ENCODE measurements around the gene MOB4.

MOB4 gene

GRCh38 chr2:197560146-197560665 lies 44.3 kb downstream of the MOB4 start:
- TF ChIP-seq EZH2phosphoT487 (IDR thresholded peaks at IDR 0.05; ENCODE audit: borderline replicate concordance) (no peak), CTCF (conservative IDR thresholded peaks at IDR 0.05; ENCODE audit: low read length) (no peak)
- Histone ChIP-seq H3K27me3 (ENCODE audit: insufficient read depth, low read length, poor library complexity, severe bottlenecking) (no peaks in the 10 kb centered on the region), H3K79me2 (ENCODE audit: insufficient read depth, low read length) (no peaks in the 10 kb centered on the region), H2AFZ (ENCODE audit: low read length) (no peak overlapping the region), H3F3A (ENCODE audit: low read depth) (no peaks in the 10 kb centered on the region), H3K4me3 (ENCODE audit: low read length, poor library complexity, severe bottlenecking) (no peak overlapping the region), H3K9me2 (replicated peaks; ENCODE audit: low read depth, low read length) (no peaks in the 10 kb centered on the region), H3K4me2 (ENCODE audit: low read depth, low read length, poor library complexity, severe bottlenecking) (no peak overlapping the region), H3K36me3 (ENCODE audit: insufficient read depth, low read length) (peaks cover 4% of the 10 kb centered on the region; the same call in 1 of the 2 replicates), H3K9ac (ENCODE audit: low read depth, low read length, poor library complexity, severe bottlenecking) (no peak overlapping the region), H4K20me1 (ENCODE audit: insufficient read depth, low read length, poor library complexity, severe bottlenecking) (no peaks in the 10 kb centered on the region), H3K4me1 (ENCODE audit: insufficient read depth, low read length, poor library complexity, severe bottlenecking) (peaks cover 8% of the 10 kb centered on the region), H3K9me3 (ENCODE audit: insufficient read depth, low read depth, low read length) (no peaks in the 10 kb centered on the region)

- no peaks in the 10 kb centered on the region for H3F3A ChIP-seq (ENCODE audit: low read depth)
- peaks cover 5% of the 10 kb centered on the region; the same call in 1 of the 2 replicates for H3K9me3 ChIP-seq (ENCODE audit: insufficient read depth, low read depth, low read length)
- H4K20me1 ChIP-seq (ENCODE audit: insufficient read depth, low read length, poor library complexity, severe bottlenecking): no peaks in the 10 kb centered on the region
- H3K4me3 ChIP-seq (ENCODE audit: low read length, poor library complexity, severe bottlenecking): no peak overlapping the region
- no peaks in the 10 kb centered on the region for H3K9me2 ChIP-seq (replicated peaks; ENCODE audit: low read depth, low read length)
- H3K79me2 ChIP-seq (ENCODE audit: insufficient read depth, low read length): no peaks in the 10 kb centered on the region
- H2AFZ ChIP-seq (ENCODE audit: low read length): no peak overlapping the region
- H3K4me1 ChIP-seq (ENCODE audit: insufficient read depth, low read length, poor library complexity, severe bottlenecking): no peaks in the 10 kb centered on the region
- no peak overlapping the region for H3K4me2 ChIP-seq (ENCODE audit: low read depth, low read length, poor library complexity, severe bottlenecking)
- H3K27me3 ChIP-seq (ENCODE audit: insufficient read depth, low read length, poor library complexity, severe bottlenecking): no peaks in the 10 kb centered on the region
- TF ChIP-seq CTCF (conservative IDR thresholded peaks at IDR 0.05; ENCODE audit: low read length) (no peak), EZH2phosphoT487 (IDR thresholded peaks at IDR 0.05; ENCODE audit: borderline replicate concordance) (no peak)
- no peak overlapping the region for H3K9ac ChIP-seq (ENCODE audit: low read depth, low read length, poor library complexity, severe bottlenecking)
- no peaks in the 10 kb centered on the region for H3K36me3 ChIP-seq (ENCODE audit: insufficient read depth, low read length)
These were observed 55.9 kb downstream of the MOB4 start for GRCh38 chr2:197571627-197572271.

GRCh38 chr2:197573608-197574007 lies 57.7 kb downstream of the MOB4 start:
- H3K79me2 ChIP-seq (ENCODE audit: insufficient read depth, low read length): no peaks in the 10 kb centered on the region
- H3K27me3 ChIP-seq (ENCODE audit: insufficient read depth, low read length, poor library complexity, severe bottlenecking): no peaks in the 10 kb centered on the region
- peaks cover 5% of the 10 kb centered on the region; the same call in 1 of the 2 replicates for H3K9me3 ChIP-seq (ENCODE audit: insufficient read depth, low read depth, low read length)
- no peak overlapping the region for H2AFZ ChIP-seq (ENCODE audit: low read length)
- no peak overlapping the region for H3K9ac ChIP-seq (ENCODE audit: low read depth, low read length, poor library complexity, severe bottlenecking)
- no peak overlapping the region for H3K4me3 ChIP-seq (ENCODE audit: low read length, poor library complexity, severe bottlenecking)
- no peaks in the 10 kb centered on the region for H3F3A ChIP-seq (ENCODE audit: low read depth)
- H4K20me1 ChIP-seq (ENCODE audit: insufficient read depth, low read length, poor library complexity, severe bottlenecking): no peaks in the 10 kb centered on the region
- no peak overlapping the region for H3K4me2 ChIP-seq (ENCODE audit: low read depth, low read length, poor library complexity, severe bottlenecking)
- no peaks in the 10 kb centered on the region for H3K9me2 ChIP-seq (replicated peaks; ENCODE audit: low read depth, low read length)
- no peaks in the 10 kb centered on the region for H3K4me1 ChIP-seq (ENCODE audit: insufficient read depth, low read length, poor library complexity, severe bottlenecking)
- no peak for TF ChIP-seq CTCF (conservative IDR thresholded peaks at IDR 0.05; ENCODE audit: low read length)
- no peak for TF ChIP-seq EZH2phosphoT487 (IDR thresholded peaks at IDR 0.05; ENCODE audit: borderline replicate concordance)
- H3K36me3 ChIP-seq (ENCODE audit: insufficient read depth, low read length): no peaks in the 10 kb centered on the region

Measured in Loucy (cell line).